Erythroblast (primary cell): ENCODE measurements around the gene ARHGEF28.

Source experiments
- DNase-seq, 2 experiments: peaks; one replicate each; lab custom pipeline; 2025; lab: John Stamatoyannopoulos, UW
- GATA1 ChIP-seq: IDR thresholded peaks from 2 replicates; pipeline ENCODE4 v1.6.1; 2011; ENCODE audit warnings: low read depth, mild to moderate bottlenecking, control low read depth, low read length, moderate library complexity
- POLR2A ChIP-seq: IDR thresholded peaks from 2 replicates; pipeline ENCODE4 v1.6.1; 2011; ENCODE audit warnings: mild to moderate bottlenecking, low read length

Gene ARHGEF28

GRCh38 chr5:73834693-73835092 is 208.7 kb downstream of the ARHGEF28 start:
- no peak for DNase-seq
- no peak for TF ChIP-seq POLR2A

- DNase-seq = no peak
- TF ChIP-seq GATA1 (no peak), POLR2A (no peak)
Observed at GRCh38 chr5:73835726-73836125, 209.7 kb downstream of the ARHGEF28 start.

DNA sequence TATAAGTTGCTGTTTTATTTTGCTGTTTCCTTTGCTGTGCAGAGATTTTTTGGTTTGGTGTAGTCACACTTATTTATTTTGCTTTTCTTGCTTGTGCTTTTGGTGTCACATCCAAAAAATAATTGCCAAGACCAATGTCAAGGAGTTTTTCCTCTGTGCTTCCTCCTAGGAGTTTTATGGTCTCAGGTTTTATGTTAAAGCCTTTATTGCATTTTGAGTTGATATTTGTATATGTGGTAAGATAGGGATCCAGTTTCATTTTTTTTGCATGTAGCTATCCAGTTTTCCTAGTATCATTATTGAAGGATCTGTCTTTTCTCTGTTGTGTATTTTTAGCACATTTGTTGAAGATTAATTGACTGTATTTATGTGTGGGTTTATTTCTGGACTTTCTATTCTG is 210.6 kb downstream of the ARHGEF28 start:
- no peak for DNase-seq
- TF ChIP-seq POLR2A = no peak
- TF ChIP-seq GATA1 = no peak

GRCh38 chr5:73838901-73839300 is 212.9 kb downstream of the ARHGEF28 start:
- no peak for TF ChIP-seq POLR2A
- no peak for TF ChIP-seq GATA1
- DNase-seq = no peak

GRCh38 chr5:73841641-73842040 is 215.6 kb downstream of the ARHGEF28 start:
- DNase-seq = no peak
- TF ChIP-seq POLR2A (no peak), GATA1 (no peak)

GRCh38 chr5:73844165-73844564 is 218.2 kb downstream of the ARHGEF28 start:
- no peak for DNase-seq
- no peak for TF ChIP-seq POLR2A
- TF ChIP-seq GATA1 = no peak

- no peak for TF ChIP-seq POLR2A
- TF ChIP-seq GATA1 = no peak
- DNase-seq = no peak
Observed at GRCh38 chr5:73851471-73852181, 225.6 kb downstream of the ARHGEF28 start.

DNA sequence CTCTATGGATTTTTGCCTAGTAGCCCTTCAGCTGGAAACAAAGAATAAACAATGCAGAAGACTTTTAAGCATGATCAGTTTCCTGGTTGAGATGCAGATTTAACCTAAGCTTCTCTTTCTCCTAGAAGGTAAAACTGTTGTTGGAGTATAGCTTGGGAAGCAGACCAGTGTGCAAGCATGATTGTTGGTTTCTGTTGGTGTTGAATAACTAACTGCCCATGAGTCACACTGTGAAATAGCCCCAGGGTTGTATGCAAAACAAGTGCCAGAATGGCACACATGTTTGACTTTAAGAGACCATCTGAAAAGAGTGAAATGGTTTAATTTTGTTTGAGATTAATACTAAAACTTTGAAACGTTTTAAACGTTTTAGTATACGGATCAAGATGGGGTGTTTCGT is 227.1 kb downstream of the ARHGEF28 start:
- DNase-seq = no peak
- TF ChIP-seq POLR2A = no peak
- TF ChIP-seq GATA1 = no peak

DNA sequence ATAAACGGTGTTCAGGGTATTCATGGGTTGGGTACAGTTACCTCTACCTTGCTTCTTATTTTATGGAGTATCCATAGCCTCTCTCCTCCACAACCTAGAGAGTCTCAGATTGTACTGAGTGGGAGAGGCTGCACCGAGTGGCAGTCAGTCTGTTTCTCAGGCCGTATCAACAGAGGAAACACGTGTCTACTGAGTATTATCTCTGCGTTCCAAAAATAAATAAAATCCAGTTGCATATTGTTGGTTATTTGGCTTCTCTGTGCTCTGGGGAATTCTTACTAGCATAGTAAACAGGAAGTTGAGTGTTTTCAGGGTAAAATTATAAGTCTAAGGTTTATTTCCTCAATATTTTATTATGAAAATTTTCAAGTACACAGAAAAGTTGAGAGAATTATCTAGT is 231.0 kb downstream of the ARHGEF28 start:
- no peak for DNase-seq
- TF ChIP-seq POLR2A = no peak
- TF ChIP-seq GATA1 = no peak

DNA sequence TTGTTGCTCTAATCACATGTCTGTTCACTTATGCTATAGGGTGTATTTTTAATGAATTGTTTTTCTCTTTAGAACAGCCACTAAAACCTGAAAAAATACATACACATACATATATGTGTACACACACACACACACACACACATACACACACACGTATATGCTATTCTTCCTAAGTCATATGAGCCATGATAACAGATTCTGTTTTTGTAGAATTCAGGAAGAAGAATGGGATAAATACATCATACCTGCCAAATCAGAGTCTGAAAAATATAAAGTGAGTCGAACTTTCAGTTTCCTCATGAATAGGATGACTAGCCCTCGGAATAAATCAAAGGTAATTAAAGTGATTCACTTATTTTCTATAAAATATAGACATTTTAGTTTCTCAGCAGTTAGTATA is 231.4 kb downstream of the ARHGEF28 start:
- no peak for TF ChIP-seq POLR2A
- DNase-seq = no peak

- TF ChIP-seq POLR2A (no peak), GATA1 (no peak)
- no peak for DNase-seq
Observed at GRCh38 chr5:73858054-73858453, 232.1 kb downstream of the ARHGEF28 start.

DNA sequence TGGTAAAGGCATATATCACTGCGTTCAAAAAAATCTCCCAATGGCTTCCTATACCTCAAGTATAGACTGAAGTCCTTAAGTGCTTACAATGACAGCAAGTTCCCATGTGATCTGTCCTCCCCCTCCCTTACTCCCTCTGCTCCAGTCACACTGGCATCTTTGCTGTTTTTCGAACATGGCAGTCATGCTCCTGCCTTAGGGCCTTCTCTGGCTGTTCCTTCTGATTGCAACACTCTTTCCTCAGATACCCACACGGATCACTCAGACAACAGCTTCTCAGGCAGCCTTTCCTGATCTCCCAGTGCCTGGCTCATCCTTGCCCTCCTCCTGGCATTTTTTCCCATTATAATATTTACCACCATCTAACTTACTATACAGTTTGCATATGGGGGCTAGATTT is 232.8 kb downstream of the ARHGEF28 start:
- TF ChIP-seq GATA1 (no peak), POLR2A (no peak)
- no peak for DNase-seq

GRCh38 chr5:73859696-73860095 is 233.7 kb downstream of the ARHGEF28 start:
- DNase-seq = no peak
- TF ChIP-seq POLR2A (no peak), GATA1 (no peak)

- TF ChIP-seq POLR2A (no peak), GATA1 (no peak)
- no peak for DNase-seq
Observed at GRCh38 chr5:73861313-73861988, 235.5 kb downstream of the ARHGEF28 start.

DNA sequence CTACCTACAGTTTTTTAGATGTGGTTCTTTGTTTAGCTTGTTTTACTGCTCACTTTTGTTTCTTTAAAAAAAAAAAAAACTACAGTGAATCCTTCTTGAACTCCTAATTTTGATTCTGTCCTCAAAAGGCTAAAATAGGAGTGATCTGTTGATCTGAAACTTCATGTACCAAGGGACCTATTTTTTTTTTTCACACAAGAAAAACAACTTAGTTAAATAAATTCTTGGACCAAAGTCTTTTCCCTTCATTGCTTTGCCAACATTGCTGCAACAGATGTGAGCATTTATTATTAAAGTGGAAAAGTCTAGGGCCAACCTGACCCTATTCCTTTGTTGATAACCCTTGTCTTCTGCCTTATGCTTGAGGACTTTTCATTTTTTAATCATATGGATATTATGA is 236.8 kb downstream of the ARHGEF28 start:
- TF ChIP-seq POLR2A (no peak), GATA1 (no peak)
- no peak for DNase-seq

DNA sequence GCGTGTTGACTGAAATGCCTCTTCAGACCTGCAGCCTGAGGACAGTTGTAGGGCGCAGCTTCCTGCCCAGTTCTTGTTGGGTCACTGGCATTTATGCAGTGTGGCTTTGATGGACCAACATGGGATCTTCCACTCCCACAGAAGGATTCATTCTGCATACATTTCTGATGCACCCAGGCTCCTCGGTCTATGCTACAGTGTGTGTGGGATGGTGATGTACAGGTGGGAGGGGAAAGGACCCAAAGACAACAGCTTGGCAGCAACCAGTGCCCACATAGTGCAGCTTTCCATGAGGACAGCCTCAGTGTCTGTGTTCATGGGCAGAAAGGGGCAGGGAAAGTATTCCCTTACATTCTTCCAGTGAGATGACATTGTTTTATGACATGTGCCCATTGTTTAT is 237.9 kb downstream of the ARHGEF28 start:
- no peak for TF ChIP-seq GATA1
- no peak for TF ChIP-seq POLR2A
- DNase-seq = no peak
